SK-N-SH treated with all-trans-retinoic acid at 6 μM for 48 hours (cell line): Measurements from ENCODE around the gene GCSAM.

Source experiments
- ATAC-seq: fragments of 200-7000 bp; cut with Tn5 transposase; 3 replicates; pipeline ENCODE4 v1.9.1; 2020; ENCODE audit warnings: mild to moderate bottlenecking, moderate library complexity
- ARNTL ChIP-seq: fragments of 450-650 bp; formaldehyde crosslinking; IDR thresholded peaks from 2 replicates; pipeline ENCODE4 v1.5.0; 2020; ENCODE audit warnings: low read depth, mild to moderate bottlenecking, moderate library complexity, borderline replicate concordance
- BACH2 ChIP-seq: fragments of 250-450 bp; sonication (Bioruptor Pico); IDR thresholded peaks from 2 replicates; pipeline ENCODE4 v1.9.0; 2021; ENCODE audit warnings: mild to moderate bottlenecking, borderline replicate concordance
- CREB5 ChIP-seq: fragments of 250-450 bp; sonication (Bioruptor Pico); IDR thresholded peaks from 2 replicates; pipeline ENCODE4 v1.5.1; 2020; ENCODE audit warnings: low read depth, mild to moderate bottlenecking, moderate library complexity
- CSDC2 ChIP-seq: fragments of 250-450 bp; sonication (Bioruptor Pico); IDR thresholded peaks from 2 replicates; pipeline ENCODE4 v1.5.0; 2020; ENCODE audit warnings: mild to moderate bottlenecking, moderate library complexity
- CSRNP3 ChIP-seq: fragments of 250-450 bp; sonication (Bioruptor Pico); IDR thresholded peaks from 2 replicates; pipeline ENCODE4 v1.5.1; 2021; ENCODE audit warnings: mild to moderate bottlenecking, moderate library complexity
- ESRRG ChIP-seq: fragments of 250-450 bp; sonication (Bioruptor Pico); IDR thresholded peaks from 2 replicates; pipeline ENCODE4 v1.6.1; 2021; ENCODE audit warnings: mild to moderate bottlenecking
- GLIS3 ChIP-seq: fragments of 250-450 bp; sonication (Bioruptor Pico); IDR thresholded peaks from 2 replicates; pipeline ENCODE4 v1.5.0; 2020; ENCODE audit warnings: mild to moderate bottlenecking, moderate library complexity
- ISL1 ChIP-seq: fragments of 250-450 bp; sonication (Bioruptor Pico); IDR thresholded peaks from 2 replicates; pipeline ENCODE4 v2.1.2; 2022; ENCODE audit warnings: mild to moderate bottlenecking, moderate library complexity
- OSR1 ChIP-seq: fragments of 250-450 bp; sonication (Bioruptor Pico); IDR thresholded peaks from 2 replicates; pipeline ENCODE4 v1.8.0; 2022; ENCODE audit warnings: moderate library complexity, mild to moderate bottlenecking, inconsistent platforms
- PATZ1 ChIP-seq: fragments of 250-450 bp; sonication (Bioruptor Pico); IDR thresholded peaks from 2 replicates; pipeline ENCODE4 v1.8.0; 2020; ENCODE audit warnings: mild to moderate bottlenecking, moderate library complexity, borderline replicate concordance
- POU6F1 ChIP-seq: fragments of 250-450 bp; sonication (Bioruptor Pico); IDR thresholded peaks from 2 replicates; pipeline ENCODE4 v1.8.0; 2021; ENCODE audit warnings: low read depth, mild to moderate bottlenecking, moderate library complexity, borderline replicate concordance
- PPARA ChIP-seq: fragments of 250-450 bp; sonication (Bioruptor Pico); IDR thresholded peaks from 2 replicates; pipeline ENCODE4 v1.5.0; 2020; ENCODE audit warnings: mild to moderate bottlenecking, borderline replicate concordance
- RARB ChIP-seq: fragments of 250-450 bp; sonication (Bioruptor Pico); IDR thresholded peaks from 2 replicates; pipeline ENCODE4 v1.8.0; 2021; ENCODE audit warnings: mild to moderate bottlenecking, moderate library complexity
- SNAI2 ChIP-seq: fragments of 250-450 bp; sonication (Bioruptor Pico); IDR thresholded peaks from 2 replicates; pipeline ENCODE4 v1.5.0; 2020; ENCODE audit warnings: mild to moderate bottlenecking, moderate library complexity
- TCF4 ChIP-seq: fragments of 250-450 bp; sonication (Bioruptor Pico); IDR thresholded peaks from 2 replicates; pipeline ENCODE4 v1.8.0; 2021; ENCODE audit warnings: mild to moderate bottlenecking, moderate library complexity, borderline replicate concordance
- TOX ChIP-seq: fragments of 250-450 bp; sonication (Bioruptor Pico); IDR thresholded peaks from 2 replicates; pipeline ENCODE4 v1.8.0; 2021; ENCODE audit warnings: mild to moderate bottlenecking, moderate library complexity, borderline replicate concordance
- TSHZ2 ChIP-seq: fragments of 250-450 bp; sonication (Bioruptor Pico); IDR thresholded peaks from 2 replicates; pipeline ENCODE4 v1.5.0; 2020; ENCODE audit warnings: mild to moderate bottlenecking, moderate library complexity
- ZC3H10 ChIP-seq: fragments of 250-450 bp; sonication (Bioruptor Pico); IDR thresholded peaks from 2 replicates; pipeline ENCODE4 v1.5.1; 2021; ENCODE audit warnings: mild to moderate bottlenecking, moderate library complexity
- ZFP3 ChIP-seq: fragments of 250-450 bp; sonication (Bioruptor Pico); IDR thresholded peaks from 2 replicates; pipeline ENCODE4 v1.5.0; 2020; ENCODE audit warnings: mild to moderate bottlenecking, moderate library complexity
- ZFP30 ChIP-seq: fragments of 450-650 bp; formaldehyde crosslinking; IDR thresholded peaks from 2 replicates; pipeline ENCODE4 v1.5.0; 2022; ENCODE audit warnings: mild to moderate bottlenecking, moderate library complexity
- ZNF565 ChIP-seq: fragments of 450-650 bp; formaldehyde crosslinking; conservative IDR thresholded peaks from 2 replicates; pipeline ENCODE4 v1.5.0; 2020; ENCODE audit warnings: low read depth, mild to moderate bottlenecking, moderate library complexity
- ZNF70 ChIP-seq: fragments of 450-650 bp; formaldehyde crosslinking; IDR thresholded peaks from 2 replicates; pipeline ENCODE4 v1.5.0; 2020; ENCODE audit warnings: mild to moderate bottlenecking, moderate library complexity
- ZNF8 ChIP-seq: fragments of 450-650 bp; formaldehyde crosslinking; IDR thresholded peaks from 2 replicates; pipeline ENCODE4 v1.5.0; 2020; ENCODE audit warnings: mild to moderate bottlenecking, moderate library complexity

GCSAM gene

DNA sequence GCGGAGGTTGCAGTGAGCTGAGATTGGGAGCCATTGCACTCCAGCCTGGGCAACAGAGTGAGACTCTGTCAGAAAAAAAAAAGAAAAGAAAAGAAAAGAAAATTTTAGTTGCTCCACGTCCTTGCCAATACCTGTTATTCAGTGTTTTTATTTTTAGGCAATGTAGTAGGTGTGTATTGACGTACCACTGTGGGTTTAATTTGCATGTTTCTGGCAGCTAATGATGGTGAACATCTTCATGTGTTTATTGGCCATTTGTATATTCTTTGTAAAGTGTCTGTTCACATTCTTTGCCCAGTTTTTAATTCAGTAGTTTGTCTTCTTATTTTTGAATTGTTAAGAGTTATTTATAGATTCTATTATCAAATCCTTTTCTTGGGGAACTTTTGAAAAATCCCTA, 38.1 kb upstream of the GCSAM start:
- TF ChIP-seq ZC3H10 (CRISPR knock-in tag) (no peak), CSDC2 (no peak), ESRRG (CRISPR knock-in tag) (no peak), ISL1 (CRISPR knock-in tag) (no peak), PATZ1 (CRISPR knock-in tag) (no peak), PPARA (no peak), SNAI2 (CRISPR knock-in tag) (no peak), GLIS3 (no peak), ZFP3 (CRISPR knock-in tag) (no peak), OSR1 (CRISPR knock-in tag) (no peak), RARB (no peak), POU6F1 (CRISPR knock-in tag) (no peak), ZNF8 (CRISPR knock-in tag) (no peak), TCF4 (CRISPR knock-in tag) (no peak), ZNF565 (no peak), TOX (CRISPR knock-in tag) (no peak), ZNF70 (no peak), ARNTL (CRISPR knock-in tag) (no peak), ZFP30 (CRISPR knock-in tag) (no peak)
- TF ChIP-seq, all 23 proteins: peak for 0
- no peak for ATAC-seq

GRCh38 chr3:112170046-112170445, 37.0 kb upstream of the GCSAM start:
- TF ChIP-seq ZNF8 (CRISPR knock-in tag) (no peak), ISL1 (CRISPR knock-in tag) (no peak), TOX (CRISPR knock-in tag) (no peak), CSDC2 (no peak), GLIS3 (no peak), ZFP30 (CRISPR knock-in tag) (no peak), ZNF565 (no peak), TCF4 (CRISPR knock-in tag) (no peak), PPARA (no peak), ESRRG (CRISPR knock-in tag) (no peak), POU6F1 (CRISPR knock-in tag) (no peak)
- ATAC-seq = no peak

DNA sequence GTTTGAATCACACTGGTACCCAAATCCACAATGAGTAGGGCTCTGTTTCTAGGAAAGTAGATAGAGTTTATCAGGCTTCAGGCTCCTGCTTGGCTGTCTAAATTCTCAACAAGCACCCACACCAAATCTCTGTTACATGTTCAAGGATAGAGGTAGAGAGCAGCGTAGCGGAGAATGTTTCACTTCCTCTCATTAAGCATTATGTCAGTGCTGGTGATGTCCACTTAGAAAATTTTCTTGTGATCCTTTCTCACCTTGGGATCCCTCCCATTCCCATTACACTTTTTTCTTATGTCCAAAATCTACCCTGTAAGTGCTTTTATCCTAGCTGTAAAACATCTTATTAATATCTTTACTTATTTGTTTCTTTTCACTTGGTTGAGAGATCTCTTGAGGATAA, 34.7 kb upstream of the GCSAM start:
- no peak for TF ChIP-seq BACH2 (CRISPR knock-in tag)
- no peak for TF ChIP-seq ZFP3 (CRISPR knock-in tag)
- TF ChIP-seq TSHZ2 (CRISPR knock-in tag) = no peak
- TF ChIP-seq ZFP30 (CRISPR knock-in tag) = no peak
- no peak for ATAC-seq

- ATAC-seq = no peak
- TF ChIP-seq TCF4 (CRISPR knock-in tag) (no peak), POU6F1 (CRISPR knock-in tag) (no peak), ZFP30 (CRISPR knock-in tag) (no peak), ZFP3 (CRISPR knock-in tag) (no peak), CREB5 (CRISPR knock-in tag) (no peak), CSDC2 (no peak), BACH2 (CRISPR knock-in tag) (no peak), ZNF8 (CRISPR knock-in tag) (no peak), ARNTL (CRISPR knock-in tag) (no peak), ZNF565 (no peak), ESRRG (CRISPR knock-in tag) (no peak), ZC3H10 (CRISPR knock-in tag) (no peak), OSR1 (CRISPR knock-in tag) (no peak), CSRNP3 (no peak)
Measured at GRCh38 chr3:112149136-112149535, 16.1 kb upstream of the GCSAM start.
